CD4-positive, alpha-beta T cell treated with Interleukin-4 for 4 hours (primary cell): Measurements from ENCODE around the gene PHLPP1.

Experiments used
- DNase-seq: peaks from one replicate; pipeline ENCODE4 v3.0.0-alpha.2; 2020

The PHLPP1 gene

DNA sequence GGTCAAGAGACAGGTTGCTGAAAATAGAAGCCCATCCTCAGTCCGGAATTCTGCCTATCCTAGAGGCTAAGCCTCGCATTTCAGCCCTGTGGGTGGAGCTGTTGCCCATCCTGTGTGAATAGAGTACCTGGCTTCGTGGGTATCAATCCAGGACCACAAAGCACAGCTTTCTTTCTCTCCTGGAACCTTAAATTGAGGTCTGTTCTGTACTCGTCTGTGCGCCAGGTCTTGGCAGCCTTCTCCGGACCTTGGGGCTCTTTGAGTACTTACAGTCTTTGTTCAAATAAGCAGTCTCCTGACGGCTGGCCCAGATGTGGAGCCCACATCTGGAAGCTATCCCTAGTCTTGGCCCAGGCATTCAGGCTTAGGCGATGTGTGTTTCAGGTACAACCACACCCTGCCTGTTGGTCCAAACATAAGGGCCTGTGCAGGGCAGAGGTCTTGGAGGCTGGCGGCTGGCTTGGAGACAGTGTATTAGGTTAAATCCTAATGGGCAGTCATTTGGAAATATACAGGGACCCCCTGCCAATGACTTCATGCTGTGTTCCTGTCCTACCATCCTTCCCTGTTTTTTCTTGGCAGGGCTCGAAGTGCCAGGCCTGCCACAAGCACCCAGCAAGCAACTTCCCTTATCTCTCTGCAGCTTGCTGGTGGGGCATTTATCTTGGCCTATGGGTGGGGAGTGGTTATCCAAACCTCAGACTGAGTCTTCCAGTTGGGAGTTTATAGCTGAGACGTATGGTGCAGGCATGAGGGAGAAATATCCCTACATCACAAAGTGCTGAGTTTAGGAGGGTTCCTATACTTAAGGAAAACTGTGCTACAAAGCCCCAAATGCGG lies 310.1 kb downstream of the PHLPP1 start:
- no peak for DNase-seq

DNA sequence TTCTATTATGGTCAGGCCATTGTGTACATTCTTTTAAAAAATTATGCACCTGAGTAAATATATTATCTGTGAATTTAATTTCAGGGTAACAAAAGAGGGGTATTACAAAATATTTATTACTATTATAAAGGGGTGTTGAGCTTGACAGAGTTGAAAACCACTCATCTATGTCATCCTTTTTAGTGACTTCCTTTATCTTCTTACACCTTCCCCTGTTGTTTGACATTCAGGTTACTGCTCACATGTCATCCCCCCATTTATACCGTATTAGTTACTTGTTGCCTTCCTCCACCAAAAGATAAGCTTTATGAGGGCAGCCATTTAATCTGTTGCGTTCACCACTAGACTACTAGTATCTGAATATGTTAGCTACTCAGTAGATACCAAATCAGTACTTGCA lies 313.0 kb downstream of the PHLPP1 start:
- DNase-seq = no peak
